ENCODE results near the gene LHX4.

Gene LHX4

DNA sequence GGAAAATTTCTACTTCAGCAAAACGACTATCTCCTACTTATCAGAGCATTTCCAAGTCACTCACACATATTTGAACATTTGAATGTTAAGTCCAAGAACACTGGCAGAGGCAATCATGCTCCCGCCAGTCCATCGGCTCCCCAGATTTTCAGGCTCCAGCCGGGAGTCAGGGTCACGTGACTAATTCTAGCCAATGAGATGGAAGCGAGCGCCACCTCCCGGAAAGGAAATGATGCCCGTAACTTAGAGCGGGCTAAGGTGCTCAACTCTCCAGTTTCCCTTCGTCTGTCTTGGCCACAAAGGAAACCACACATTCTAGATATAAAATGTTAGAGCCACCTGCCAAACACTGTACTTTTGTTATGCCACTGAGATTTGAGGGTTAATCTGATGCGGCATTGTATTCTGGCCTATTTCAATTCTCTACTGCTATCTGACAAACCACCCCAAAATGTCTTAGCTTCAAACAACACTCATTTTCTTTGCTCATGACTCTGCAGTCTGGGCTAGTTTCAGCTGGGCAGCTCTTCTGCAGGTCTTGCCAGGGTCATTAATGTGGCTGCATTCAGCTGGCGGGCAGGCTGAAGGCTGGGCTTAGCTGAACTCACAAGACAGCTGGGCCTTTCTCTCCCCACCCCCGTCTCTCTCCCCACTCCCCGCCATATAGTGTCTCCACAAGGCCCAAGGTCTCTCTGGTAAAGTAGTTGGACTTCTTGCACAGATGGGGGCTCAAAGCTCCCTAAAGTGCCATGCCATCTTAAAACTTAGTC is 16.5 kb upstream of the LHX4 start:
- no peak overlapping the region for H3K4me3 ChIP-seq (ENCODE audit: low read depth, low read length)
- TF ChIP-seq, protein P1, sequence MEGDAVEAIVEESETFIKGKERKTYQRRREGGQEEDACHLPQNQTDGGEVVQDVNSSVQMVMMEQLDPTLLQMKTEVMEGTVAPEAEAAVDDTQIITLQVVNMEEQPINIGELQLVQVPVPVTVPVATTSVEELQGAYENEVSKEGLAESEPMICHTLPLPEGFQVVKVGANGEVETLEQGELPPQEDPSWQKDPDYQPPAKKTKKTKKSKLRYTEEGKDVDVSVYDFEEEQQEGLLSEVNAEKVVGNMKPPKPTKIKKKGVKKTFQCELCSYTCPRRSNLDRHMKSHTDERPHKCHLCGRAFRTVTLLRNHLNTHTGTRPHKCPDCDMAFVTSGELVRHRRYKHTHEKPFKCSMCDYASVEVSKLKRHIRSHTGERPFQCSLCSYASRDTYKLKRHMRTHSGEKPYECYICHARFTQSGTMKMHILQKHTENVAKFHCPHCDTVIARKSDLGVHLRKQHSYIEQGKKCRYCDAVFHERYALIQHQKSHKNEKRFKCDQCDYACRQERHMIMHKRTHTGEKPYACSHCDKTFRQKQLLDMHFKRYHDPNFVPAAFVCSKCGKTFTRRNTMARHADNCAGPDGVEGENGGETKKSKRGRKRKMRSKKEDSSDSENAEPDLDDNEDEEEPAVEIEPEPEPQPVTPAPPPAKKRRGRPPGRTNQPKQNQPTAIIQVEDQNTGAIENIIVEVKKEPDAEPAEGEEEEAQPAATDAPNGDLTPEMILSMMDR (IDR thresholded peaks at IDR 0.05; ENCODE audit: control insufficient read depth, extremely low read depth, insufficient read depth): no peak
- DNase-seq (ENCODE audit: low read depth): no peak

DNA sequence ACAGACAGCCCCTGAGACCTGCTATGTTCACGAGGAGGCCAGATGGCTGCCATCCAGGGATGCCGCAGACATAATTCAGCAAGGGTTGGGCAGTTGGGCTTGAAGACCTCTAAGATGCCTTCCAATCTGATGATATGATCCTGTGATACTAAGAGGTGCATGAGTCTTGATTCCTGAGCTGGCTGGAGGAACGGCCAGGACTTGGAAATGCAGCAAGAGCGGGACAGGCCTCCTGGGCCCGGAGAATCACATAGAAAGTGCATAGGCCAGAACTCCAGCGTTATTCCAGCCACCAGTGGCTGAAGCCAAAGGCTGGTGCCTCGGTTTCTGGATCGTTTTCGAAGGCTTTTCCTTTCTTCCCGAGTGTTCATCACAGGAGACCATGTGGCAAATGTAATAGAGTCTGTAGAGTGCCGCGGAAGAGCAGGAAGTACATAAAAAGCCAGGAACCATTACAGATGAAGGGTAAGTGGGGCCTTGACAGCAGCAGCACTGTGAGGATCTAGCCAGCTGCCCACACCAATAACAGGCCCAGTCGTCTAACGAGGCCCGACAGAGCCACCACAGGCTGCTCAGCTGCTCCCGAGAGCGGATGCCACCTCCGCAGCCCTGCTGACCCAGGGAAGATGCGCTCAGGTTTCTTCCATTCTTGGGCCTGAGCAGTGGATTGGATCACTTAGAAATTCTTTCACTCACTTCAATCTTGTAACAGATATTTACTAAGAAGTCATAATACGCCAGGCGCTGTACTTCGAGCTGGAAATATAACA is 14.0 kb upstream of the LHX4 start:
- no peak overlapping the region for H3K4me3 ChIP-seq (ENCODE audit: low read depth, low read length)
- TF ChIP-seq, protein P1 (IDR thresholded peaks at IDR 0.05; ENCODE audit: control insufficient read depth, extremely low read depth, insufficient read depth): no peak
- no peak for DNase-seq (ENCODE audit: low read depth)

DNA sequence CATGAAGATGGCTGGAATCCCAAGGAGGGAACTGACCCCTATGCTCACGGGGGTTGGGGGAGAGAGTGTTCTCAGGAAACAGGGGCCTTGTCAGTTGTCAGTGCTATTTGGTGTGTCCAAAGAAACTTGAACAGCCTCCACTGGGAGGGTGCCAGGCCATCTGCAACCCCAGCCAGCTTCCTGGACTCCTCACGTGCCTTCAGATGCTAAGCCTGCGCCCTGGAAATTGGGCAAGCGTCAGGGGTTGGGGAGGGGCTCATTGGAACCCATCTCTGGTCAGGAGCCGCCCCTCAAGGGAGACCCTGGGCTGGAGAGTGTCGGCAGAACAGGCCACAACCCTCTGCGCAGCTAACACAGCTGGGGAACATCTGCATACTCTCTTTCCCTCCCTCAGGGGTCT is 13.1 kb upstream of the LHX4 start:
- H3K4me3 ChIP-seq (ENCODE audit: low read depth, low read length): no peak overlapping the region
- no peak for DNase-seq (ENCODE audit: low read depth)
- TF ChIP-seq, protein P1 (IDR thresholded peaks at IDR 0.05; ENCODE audit: control insufficient read depth, extremely low read depth, insufficient read depth): no peak

DNA sequence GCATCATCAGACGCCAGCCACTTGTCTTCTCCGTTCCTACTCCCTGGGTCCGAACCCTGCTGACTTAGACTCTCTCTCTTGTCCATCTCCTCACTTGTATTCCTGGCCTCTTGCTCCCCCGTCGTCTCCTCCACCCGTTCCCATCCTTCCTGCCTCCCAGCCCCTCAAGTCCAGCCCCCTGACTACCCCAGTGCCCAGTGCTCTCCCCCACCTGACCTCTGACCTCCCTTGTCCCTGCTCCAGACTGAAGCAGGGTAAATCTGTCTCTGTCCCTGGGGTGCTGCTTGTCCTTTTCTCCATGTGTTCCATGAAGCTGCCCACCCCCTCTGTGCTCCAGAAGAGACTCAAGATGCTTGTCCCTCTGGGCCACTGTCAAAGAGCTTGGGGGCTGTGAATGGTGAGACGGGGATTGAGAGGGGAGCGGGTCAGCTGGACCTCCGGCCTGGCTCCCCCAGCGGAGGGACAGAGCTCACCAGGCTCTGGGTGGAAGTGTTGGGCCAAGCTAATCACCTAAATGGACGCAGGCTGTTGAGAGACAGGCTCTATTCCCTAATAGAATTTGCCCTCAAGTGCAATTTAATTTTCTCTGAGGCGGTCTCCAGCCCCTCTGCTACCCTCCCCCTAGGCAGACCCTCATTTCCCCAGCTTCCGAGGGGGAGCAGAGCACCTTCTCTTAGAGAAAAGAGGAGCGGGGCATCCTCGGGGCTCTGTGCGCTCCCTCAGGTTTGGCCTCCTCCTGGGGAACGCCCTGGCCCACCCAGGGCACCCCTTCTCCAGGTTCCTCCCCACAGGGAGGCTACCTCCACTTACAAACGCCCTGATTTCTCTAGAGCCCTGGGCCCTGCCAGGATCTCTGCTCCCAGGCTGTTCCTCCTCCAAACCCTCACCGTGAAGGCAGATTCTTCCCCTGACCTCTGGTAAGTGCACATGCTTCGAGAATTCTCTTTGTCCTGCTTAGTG is 11.0 kb upstream of the LHX4 start:
- TF ChIP-seq, protein P1 (IDR thresholded peaks at IDR 0.05; ENCODE audit: control insufficient read depth, extremely low read depth, insufficient read depth): no peak
- DNase-seq (ENCODE audit: low read depth): no peak
- no peak overlapping the region for H3K4me3 ChIP-seq (ENCODE audit: low read depth, low read length)

DNA sequence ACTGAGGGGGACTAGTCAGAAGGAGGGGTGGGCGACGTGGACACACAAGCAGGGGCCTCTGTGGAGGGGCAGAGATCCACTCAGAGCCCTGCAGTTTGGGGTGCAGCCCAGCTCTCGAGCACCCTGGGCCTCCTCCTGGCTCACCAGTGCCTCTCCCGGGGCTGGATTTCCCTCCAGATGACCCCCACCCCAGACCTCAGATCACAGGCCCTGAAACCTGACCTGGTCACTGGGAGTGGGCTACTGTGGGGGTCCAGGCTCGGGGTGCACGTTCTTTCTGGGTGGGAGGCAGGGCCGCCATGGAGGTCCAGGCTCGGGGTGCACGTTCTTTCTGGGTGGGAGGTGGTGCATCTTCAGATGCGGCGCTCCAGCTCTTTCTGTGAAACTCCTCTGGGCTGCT is 10.3 kb upstream of the LHX4 start:
- TF ChIP-seq, protein P1 (IDR thresholded peaks at IDR 0.05; ENCODE audit: control insufficient read depth, extremely low read depth, insufficient read depth): no peak
- no peak for DNase-seq (ENCODE audit: low read depth)
- H3K4me3 ChIP-seq (ENCODE audit: low read depth, low read length): no peak overlapping the region

DNA sequence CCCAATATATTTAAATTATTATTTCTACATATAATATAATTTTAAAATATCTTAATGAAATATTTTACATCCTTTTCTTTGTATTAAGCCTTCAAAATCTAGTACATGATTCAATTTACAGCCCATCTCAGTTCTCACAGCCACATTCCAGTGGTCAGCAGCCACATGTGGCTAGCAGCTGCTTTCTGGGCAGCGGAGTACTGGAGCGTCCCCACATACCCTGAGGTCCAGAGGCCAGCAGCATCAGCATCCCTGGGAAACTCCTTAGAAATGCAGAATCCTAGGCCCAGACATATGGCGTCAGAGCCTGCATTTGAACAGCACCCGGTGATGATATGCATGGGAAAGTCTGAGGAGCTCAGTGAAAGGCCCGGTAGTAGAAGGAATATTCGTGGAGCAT is 8.6 kb upstream of the LHX4 start:
- TF ChIP-seq, protein P1 (IDR thresholded peaks at IDR 0.05; ENCODE audit: control insufficient read depth, extremely low read depth, insufficient read depth): no peak
- no peak overlapping the region for H3K4me3 ChIP-seq (ENCODE audit: low read depth, low read length)
- DNase-seq (ENCODE audit: low read depth): no peak

Data from LNCaP clone FGC (cell line).